Stimulated activated CD4-positive, alpha-beta T cell treated with anti-CD3 and anti-CD28 coated beads, Interleukin-4, amount 100 ng/mL, for 24 hours (primary cell): ENCODE data around the gene COL18A1.

Experiments used
- DNase-seq: peaks from one replicate; pipeline ENCODE4 v3.0.0-alpha.2; 2020

COL18A1 gene

DNA sequence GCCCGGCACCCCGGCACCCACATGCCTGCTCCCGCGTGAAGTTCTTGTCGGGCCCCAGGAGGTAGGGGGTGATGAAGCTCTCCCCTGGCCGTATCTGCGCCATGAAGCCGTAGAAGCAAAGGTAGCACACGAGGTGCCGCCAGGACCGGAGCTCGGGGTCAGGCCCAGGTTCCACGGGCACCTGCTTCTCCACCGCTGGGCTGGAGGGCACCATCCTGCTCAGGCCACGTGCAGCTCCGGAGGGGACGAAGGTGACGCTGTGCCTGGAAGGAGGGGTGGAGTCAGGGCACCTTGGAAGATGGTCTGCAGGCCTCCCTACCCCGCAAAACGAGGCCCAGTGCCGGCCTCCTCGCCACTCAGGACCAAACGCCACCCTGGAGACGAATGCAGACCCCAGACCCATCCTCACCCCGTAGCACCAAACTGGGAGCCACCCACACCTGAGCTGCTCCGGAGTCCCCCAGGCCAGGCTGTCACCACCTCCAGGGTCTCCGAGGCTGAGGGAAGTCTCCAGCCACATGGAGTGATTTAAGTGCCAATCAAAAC is 132.9 kb downstream of the COL18A1 start:
- DNase-seq: no peak

DNA sequence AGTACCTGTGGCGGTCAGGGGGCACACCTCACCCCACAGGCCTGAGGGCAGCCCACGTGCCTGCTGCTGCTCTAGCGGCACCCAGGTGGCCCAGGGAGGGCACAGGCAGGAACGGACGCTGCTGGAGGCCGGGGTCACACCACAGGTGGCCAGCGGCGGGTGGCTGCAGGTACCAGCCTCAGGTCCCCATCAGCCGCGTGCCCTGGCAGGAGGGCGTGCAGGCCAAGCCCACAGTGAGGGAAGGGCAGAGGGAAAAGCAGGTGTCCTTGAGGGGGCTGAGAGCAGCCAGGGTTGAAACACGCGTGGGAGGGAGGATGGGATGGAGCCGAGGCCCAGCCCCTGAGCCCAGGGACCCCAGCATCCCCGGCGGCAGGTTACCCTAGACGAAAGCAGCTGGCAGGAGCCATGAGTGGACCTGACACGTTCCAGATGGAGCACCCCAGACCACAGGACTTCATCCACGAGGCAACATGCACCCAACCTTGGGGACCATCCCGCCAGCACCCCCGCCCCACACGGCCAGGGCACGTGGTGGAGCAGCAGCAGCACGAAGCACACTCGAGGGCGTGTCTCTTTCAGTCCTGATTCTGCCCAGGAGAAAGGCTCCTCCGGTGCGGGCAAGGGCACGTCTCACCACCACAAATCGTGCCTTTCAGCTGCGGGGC is 133.5 kb downstream of the COL18A1 start:
- DNase-seq: no peak

DNA sequence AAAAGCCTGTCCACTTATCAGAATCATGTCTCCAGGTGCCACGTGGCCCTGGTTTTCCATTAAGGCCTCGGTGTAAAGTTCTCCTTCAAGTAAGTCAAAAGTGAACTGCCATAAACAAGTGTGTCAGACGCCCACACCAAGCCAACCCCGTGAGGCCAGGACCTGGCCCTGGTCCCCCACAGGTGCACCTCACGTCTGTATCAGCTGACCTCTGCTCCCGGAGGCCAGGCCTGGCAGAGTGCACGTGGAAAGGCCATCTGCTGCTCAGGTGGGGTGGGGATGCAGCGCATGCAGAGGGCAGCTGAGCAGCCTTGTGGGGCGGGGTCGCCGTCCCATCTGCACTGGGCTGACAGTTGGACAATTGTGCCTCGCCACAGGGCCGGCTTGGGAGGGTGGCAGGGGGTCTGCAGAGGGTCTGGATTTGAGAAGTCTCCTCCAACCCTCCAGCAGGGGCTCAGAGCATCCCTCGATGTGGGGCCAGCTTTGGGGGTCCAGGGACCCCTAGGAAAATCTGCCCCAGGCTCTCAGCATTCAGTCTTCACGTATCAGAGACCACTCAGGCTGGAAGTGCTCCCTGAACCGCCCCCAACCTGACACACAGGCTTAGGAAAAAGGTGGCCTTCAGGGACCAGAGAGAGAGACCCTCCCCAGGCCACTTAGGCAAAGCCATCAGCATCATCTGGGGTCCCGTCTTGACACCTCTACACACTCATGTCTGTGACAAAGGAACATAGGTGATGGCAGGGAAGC is 134.3 kb downstream of the COL18A1 start:
- no peak for DNase-seq

DNA sequence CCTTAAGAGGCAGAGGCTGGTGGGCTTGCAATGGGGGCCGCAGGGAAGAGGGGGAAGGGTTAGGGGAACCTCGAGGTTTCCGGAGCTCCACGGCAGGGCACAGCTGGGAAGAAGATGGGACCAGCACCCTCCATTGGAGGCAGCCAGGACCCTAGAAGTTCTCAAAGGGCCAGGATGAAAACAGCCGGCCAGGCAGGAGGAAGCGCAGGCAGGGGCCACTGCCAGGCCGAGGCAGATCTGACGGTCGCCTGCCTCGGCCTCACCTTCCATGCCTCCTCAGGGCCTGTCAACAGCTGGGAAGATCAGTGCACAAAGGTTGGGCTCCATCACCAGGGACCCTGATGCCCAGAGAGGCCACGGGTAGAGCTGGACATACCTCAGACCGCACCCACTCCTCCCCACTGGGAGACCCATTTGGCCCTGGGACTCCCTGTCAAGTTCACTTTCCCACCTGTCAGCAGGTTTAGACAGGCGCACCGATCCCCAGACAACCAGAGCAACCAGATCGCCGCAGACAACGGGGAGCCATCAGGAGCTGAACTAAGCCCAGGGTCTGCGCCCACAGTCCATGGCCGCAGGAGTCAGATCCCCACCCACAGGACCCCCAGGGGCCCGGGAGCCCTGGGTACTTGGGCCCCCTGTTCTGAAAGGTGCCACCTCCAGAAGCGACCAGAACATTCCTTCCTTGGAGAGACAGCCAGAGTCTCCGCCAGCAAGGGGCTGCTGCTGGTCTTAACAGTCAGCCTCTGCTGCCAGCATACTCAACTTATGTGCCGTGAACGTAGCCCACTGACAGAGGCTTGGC is 135.0 kb downstream of the COL18A1 start:
- no peak for DNase-seq

DNA sequence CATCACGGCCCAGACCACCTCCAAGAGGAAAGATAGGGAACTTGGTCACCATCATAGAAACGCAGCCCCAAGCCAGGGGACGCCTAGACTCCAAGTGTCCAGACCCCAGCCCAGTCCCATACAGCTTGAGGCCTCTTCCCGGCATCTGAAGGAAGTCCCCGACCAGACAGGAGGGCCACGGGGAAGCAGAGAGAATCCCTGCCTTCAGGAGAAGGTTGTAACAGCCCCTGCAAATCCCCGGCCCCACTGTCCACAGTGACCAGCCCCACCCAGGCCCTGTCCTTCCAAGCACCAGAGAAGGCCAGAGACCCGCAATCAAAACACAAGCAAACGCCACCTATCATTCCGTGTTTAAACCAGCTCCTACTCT is 135.6 kb downstream of the COL18A1 start:
- no peak for DNase-seq

DNA sequence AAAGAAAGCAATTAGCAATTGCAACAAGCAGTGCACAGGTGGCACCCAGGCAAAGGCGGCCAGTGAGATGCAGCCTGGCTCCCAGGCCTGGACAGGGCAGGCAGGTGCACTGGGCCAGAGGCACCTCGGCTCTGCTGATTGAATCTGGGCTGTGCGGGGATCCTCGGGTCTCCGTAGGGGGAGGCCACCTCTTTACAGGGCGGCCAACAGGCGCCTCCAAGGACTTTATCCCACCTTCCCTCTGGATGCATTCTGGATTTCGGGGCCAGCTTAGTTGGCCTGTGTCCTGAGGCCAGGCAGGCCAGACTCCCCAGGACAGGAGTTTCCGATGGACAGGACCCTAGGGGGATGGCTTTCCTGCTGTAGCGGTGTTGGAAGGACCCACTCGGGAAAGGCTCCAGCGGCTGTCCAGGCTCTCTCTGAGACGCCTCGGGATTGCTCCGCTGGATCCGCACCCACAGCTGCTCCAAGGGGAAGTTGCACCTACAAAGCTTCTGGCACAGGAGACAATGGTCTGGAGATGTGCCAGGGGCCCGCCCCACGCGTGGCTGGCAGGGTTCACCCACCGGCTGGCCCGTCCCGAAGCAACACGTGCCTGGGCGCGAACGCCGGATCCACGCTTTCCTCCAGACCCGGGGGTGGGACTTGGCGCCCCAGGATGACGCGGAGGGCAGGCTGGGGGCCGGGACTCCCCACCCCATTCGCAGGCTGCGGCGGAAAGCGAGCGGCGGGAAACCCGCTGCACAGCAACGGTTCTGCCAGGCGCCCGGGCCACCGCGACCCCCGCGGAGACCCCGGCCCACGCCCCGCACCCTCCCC is 136.5 kb downstream of the COL18A1 start:
- DNase-seq: peak; percentile 84

DNA sequence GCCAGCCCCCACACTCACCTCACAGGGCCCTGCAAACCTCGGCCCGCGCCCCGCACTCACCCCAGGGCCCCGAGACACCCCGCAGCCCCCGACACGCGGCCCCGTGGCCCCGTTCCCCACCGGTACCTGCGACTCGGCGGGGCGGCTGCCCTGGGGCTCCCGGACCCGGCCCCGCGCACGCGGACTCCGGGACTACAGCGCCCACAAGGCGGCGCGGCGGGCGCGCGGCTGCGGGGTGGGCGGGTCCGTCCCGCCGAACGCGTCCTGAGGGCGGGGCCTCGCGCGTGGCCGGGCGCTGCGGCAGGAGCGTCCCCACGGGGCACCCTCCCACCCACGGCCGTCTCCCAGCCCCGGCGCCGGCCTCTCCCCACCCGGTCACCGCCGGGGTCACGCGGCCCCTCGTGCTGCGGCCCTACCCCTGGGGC is 137.3 kb downstream of the COL18A1 start, which contains the start of gene SLC19A1:
Gene SLC19A1 (minus strand): TSS at position 199 of the 425 bp plus-strand sequence. CDS start 4,481 bp downstream, outside the sequence.
- DNase-seq: peak; percentile 75

DNA sequence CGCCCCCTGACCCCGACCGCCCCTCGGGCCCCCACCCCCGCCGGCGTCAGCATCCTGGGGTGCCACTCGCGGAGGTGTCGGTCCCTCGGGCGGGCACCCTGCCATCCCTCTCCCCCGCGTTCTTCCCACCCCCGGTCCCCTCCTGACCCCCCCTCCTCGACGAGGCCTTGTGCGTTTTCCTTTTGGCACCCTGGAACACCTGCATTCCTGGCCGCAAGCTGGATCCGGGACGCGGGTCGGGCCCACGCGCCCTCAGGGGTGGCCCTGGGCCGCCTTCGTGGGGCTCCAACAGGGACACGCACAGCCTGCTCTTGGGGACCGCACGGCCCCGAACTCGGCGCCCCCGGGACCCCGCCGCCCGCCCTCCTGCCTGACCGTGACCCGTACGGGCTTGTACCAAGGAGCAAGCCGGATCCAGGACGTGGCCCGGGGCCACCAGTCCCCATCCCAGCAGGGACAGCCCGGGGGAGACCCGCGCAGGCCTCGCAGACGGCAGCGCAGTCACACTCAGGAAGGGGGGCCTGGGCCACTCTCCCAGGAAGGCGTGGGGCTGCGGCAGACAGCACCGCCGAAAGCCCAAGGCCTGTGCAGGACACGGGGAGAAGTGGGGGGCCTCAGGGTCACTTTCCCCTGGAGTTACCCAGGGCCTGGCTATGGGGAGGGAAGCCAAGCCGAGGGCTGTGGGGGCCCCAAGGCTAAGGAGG is 137.9 kb downstream of the COL18A1 start:
- DNase-seq: peak; percentile 13

DNA sequence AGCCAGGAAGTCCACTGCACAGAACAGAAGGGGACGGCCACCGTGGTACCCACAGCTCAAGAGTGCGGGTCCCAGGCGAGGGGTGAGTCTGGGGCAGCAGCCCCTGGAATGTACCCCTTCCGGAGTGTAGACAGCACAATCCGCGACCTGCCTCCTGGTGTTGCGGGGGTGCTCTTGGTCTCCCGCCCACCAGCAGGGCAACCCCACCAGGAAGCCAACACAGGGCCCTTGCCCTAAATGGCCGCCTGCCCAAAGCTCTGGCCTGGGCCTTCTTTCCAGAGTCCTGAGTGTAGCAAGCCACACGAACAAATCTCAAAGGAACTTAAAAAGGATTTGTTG is 138.4 kb downstream of the COL18A1 start:
- no peak for DNase-seq

DNA sequence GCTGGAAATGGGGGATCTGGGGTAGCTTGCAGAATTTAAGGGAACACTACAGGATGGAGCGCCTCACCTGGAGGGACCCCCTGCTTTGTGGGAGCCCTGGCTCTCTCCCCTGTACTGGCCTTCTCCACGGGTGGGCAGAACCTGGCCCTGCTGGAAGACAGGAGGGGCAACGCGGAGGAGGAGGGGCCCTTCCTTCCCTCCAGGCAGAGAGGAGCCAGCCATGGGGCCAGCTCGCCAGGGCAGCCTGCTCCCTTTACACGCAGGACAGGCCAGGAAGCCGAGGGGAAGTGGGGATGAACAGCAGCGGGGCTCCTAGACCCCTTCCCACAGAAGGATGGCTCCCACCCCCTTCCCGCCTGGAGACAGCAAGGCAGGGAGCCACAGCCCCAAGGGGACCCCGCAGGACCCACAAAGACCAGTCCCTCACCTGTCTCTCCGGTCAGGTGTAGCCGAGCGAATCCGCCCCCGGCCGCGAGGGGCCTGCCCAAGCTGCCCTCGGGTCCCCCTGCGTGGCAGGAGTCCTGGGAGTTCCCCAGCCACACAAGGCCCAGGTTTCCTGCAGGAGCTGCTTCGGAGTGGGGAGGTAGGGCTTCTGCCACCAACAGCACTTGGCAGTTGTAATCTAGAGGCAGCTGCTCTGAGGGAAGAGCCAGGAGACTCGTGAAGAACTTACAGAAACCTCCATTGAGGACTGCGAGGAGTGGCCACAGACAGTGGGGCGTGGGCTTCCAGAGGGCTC is 138.9 kb downstream of the COL18A1 start:
- no peak for DNase-seq

DNA sequence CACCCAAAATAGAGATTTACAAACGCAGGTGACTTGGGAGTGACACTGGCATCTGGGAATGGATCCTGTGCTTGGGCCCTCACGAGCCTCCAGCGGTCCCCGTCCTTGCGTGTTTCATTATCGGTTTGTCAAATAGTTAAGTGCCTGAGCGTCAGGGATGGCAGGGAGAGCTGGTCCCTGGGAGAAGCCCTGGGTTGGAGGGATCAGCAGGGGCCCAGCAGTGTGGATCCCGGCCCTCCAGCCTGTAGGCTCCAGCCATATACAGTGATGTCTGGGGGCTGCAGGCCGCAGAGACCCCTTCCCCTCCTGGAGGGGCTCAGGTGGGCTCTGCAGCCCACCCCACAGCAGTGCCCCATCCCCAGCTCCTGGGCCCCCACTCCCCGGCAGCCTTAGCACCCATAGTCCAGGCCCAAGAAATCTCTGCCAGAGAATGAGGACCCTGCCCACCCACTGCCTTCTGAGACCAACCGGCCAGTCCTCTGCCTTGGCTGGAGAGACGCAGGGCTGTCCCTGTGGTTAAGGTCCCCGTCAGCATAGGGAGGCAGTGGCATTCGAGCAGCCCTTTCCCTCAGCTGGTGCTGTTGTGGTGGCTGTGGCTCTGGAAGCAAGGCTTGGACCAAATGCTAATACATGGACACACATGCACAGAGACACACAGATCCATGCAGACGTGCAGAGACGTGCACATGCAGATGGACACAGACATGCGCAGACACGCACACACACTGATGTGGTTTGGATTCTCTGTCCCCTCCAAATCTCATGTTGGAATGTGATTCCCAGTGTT is 139.7 kb downstream of the COL18A1 start:
- no peak for DNase-seq

DNA sequence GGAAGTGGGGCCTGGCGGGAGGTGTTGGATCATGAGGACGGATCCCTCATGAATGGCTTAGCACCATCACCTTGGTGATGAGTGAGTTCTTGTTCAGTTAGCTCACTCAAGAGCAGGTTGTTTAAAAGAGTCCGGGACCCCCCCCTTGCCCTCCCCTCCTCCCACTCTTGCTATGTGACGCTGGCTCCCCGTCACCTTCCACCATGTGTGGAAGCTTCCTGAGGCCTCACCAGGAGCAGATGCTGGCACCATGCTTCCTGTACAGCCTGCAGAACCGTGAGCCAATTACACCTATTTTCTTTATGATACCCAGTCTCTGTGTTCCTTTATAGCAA is 140.2 kb downstream of the COL18A1 start:
- DNase-seq: no peak

DNA sequence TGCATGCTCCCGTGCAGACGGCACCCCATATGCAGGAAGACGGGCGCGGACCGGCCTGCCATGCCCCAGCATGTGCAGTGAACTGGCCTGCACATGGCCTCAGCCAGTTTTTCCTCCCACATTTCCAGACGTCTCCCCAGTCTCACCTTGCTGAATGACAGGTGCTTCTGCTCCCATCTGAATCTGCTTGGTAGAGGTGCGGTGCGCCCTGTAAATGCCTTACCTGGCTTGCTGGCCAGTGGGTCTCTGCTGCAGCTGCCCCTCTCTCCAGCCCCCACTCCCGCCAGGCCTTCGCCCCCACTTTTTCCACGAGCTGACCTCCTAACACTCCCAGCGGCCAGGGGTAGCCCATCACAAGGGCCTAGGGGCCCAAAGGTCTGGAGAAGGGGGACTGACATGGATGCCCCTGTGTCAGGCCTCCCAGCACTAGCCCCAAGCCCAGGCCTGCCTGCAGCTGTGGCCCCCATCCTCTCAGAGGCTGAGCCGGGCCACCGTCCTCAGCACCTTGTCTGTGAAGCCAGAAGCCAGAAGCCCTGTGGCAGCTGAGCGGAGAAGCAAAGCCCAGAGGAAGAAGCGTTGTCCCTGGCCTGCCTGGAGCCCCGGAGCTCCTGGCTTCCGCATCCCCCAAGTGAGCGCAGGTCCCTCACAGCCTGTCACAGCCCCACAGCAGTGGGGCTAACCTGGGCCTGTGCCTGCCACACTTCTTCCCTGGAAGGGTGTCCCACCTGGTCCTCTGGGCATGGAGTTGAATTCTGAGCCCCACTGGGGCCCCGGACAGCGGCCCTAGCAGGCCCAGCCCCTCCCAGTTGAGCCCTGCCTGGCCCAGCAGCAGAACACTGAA is 140.9 kb downstream of the COL18A1 start:
- no peak for DNase-seq

DNA sequence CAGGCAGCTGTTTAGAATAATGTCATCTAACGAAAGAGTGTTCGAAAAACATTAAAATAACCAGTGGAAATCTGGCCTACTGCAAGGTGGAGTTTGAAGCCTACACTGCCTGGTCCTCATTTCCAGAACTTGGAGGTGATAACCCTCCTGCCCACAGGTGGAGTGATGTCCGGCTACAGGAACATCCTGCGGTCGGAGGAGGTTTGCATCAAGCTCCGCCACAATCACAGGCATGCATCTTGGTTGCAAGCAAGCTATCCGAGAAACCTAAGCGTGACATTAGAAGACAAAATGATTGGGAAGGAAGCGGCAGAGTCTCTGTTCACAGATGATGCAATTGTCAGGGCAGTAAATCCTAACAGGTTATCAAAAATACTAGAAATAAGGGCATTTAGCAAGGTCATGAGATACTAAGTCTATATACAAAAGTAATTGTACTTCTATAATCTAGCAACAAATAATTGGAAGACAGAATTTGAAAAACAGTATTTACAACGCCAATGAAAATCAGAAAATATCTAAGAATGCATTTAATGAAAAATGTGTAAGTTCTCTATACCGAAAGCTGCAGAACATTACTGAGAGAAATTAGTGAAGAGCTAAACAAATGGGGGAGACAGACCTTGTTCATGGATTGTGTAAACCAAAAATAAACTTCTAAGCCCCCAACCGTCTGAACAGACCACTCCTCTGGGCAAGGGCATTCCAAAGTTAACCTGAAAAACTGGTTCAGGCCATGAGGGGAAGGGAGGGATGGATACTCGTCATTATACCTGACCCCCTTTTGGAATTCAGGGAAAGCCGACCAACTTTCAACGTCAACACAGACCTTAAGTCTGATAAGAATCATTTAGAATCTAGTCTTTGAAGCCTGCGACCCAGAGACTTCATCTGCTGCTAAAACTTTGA is 141.9 kb downstream of the COL18A1 start:
- DNase-seq: no peak

DNA sequence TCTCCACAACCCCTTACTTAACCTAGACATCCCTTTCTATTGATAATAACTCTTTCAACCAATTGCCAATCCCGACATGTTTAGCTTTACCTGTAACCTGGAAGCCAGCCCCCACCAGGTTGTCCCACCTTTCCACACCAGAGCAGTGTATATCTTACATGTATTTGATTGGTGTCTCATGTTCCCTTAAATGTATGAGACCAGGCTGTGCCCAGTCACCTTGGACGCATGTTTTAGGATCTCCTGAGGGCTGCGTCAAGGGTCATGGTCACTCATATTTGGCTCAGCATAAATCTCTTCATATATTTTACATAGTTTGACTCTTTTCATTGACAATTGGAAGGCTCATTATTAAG is 142.6 kb downstream of the COL18A1 start:
- DNase-seq: no peak

DNA sequence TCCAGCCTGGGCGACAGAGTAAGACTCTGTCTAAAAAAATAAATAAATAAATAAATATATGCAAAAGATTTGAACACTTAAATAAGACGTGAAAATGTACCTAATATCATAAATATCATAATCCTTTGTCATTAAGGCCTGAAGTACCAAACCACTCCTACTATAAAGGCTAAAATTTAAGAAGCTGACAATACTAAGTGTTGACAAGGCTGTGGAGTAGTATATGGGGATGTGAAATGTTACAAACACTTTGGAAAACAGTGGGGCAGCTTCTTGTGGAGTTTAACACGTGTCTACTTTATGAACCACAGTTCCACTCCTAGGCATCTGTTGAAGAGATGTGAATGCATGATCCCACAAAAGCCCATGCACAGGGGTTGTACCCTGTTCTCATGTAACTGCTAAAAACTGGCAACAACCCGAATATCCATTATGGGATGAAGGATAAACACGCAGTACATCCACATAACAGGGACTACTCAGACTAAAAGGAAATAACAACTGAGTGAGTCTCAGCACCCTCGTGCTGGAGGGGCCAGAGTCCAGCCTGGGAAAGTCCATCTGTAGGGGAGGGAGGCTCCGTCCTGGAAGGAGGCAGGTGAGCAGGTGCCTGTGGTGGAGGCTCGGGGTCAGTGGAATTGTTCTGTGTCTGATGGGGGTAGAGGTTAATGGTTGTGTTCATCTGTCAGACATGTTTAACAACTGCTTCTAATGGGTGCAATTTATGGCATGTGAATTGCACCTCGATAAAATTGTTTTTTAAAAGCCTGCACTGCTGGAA is 143.9 kb downstream of the COL18A1 start:
- DNase-seq: no peak

DNA sequence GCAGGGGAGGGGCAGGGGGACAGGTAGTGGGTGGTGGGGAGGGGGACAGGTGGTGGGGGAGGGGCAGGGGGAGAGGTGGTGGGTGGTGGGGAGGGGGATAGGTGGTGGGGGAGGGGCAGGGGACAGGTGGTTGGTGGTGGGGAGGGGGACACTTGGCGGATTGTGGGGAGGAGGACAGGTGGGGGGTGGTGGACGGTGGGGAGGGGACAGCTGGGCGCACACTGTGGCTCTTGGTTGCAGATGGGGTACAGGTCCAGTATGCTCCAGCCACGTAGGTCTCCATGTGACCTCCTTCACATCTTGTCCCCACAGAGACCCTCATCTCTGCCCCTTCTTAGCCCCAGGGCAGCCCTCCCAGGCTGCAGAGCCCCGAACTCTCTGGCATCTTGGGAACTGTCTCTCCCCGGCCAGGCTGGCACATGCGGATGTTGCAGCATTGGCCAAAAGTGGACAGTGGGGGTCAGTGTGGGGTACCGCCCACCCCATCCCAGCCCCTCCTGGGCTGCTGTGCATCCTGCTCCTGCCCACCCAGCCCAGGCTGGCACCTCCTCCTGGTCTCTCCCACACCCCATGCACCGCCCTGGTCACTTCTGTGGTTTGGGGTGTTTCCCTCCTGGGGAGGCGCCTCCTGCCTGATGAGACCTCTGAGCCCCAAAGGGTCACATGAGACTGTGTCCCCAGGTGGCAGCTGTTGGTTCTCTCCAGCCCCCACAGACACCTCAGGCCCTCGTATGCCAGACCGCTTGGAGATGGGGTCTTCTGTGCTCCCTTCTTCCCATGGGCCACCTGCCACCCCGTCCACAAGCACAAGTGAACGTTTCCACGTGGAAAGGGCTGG is 144.9 kb downstream of the COL18A1 start:
- no peak for DNase-seq
